ENCODE results near the gene GRID1.

GRID1 gene

GRCh38 chr10:86314616-86315548, 51.7 kb downstream of the GRID1 start:
- DNase-seq (ENCODE audit: low read depth), result no peak
- no peak for TF ChIP-seq CTCF (IDR thresholded peaks at IDR 0.05; ENCODE audit: insufficient read depth, low read depth, low read length, missing control alignments)
- H3K4me3 ChIP-seq (ENCODE audit: low read length), result no peak overlapping the region

GRCh38 chr10:86313621-86314041, 53.0 kb downstream of the GRID1 start:
- DNase-seq (ENCODE audit: low read depth), result no peak
- no peak for TF ChIP-seq CTCF (IDR thresholded peaks at IDR 0.05; ENCODE audit: insufficient read depth, low read depth, low read length, missing control alignments)
- no peak overlapping the region for H3K4me3 ChIP-seq (ENCODE audit: low read length)

GRCh38 chr10:86312701-86313270, 53.8 kb downstream of the GRID1 start:
- DNase-seq (ENCODE audit: low read depth), result no peak
- H3K4me3 ChIP-seq (ENCODE audit: low read length), result no peak overlapping the region
- TF ChIP-seq CTCF (IDR thresholded peaks at IDR 0.05; ENCODE audit: insufficient read depth, low read depth, low read length, missing control alignments), result no peak

GRCh38 chr10:86311906-86312305, 54.7 kb downstream of the GRID1 start:
- TF ChIP-seq CTCF (IDR thresholded peaks at IDR 0.05; ENCODE audit: insufficient read depth, low read depth, low read length, missing control alignments), result no peak
- DNase-seq (ENCODE audit: low read depth), result no peak
- no peak overlapping the region for H3K4me3 ChIP-seq (ENCODE audit: low read length)

- DNase-seq (ENCODE audit: low read depth), result no peak
- no peak overlapping the region for H3K4me3 ChIP-seq (ENCODE audit: low read length)
- no peak for TF ChIP-seq CTCF (IDR thresholded peaks at IDR 0.05; ENCODE audit: insufficient read depth, low read depth, low read length, missing control alignments)
Measured at GRCh38 chr10:86311190-86311589, 55.4 kb downstream of the GRID1 start.

GRCh38 chr10:86310702-86311101, 55.9 kb downstream of the GRID1 start:
- no peak for DNase-seq (ENCODE audit: low read depth)
- no peak overlapping the region for H3K4me3 ChIP-seq (ENCODE audit: low read length)
- no peak for TF ChIP-seq CTCF (IDR thresholded peaks at IDR 0.05; ENCODE audit: insufficient read depth, low read depth, low read length, missing control alignments)
